Activated CD4-positive, alpha-beta T cell treated with anti-CD3 and anti-CD28 coated beads, Interleukin-2, amount 10 ng/mL, durations not matched to agents 24 days and 14 days (primary cell): ENCODE measurements around the gene HJV. TPM values are rescaled to one million over a fixed set of nuclear protein-coding genes. Genes with fewer than 3 reads are reported as not detected.

ENCODE experiments used
- DNase-seq: peaks from one replicate; pipeline ENCODE4 v3.0.0; 2022
- H3K27ac Mint-ChIP-seq: one replicate; pipeline ENCODE4 v1.8.0; 2022; ENCODE audit warnings: mild to moderate bottlenecking, mixed read lengths
- H3K27me3 Mint-ChIP-seq: one replicate; pipeline ENCODE4 v1.8.0; 2022; ENCODE audit warnings: mixed read lengths
- H3K36me3 Mint-ChIP-seq: one replicate; pipeline ENCODE4 v1.8.0; 2022; ENCODE audit warnings: low read depth, mild to moderate bottlenecking, mixed read lengths
- H3K4me1 Mint-ChIP-seq: one replicate; pipeline ENCODE4 v1.8.0; 2021; ENCODE audit warnings: mixed read lengths
- H3K4me3 Mint-ChIP-seq: one replicate; pipeline ENCODE4 v1.8.0; 2022; ENCODE audit warnings: mild to moderate bottlenecking, moderate library complexity, mixed read lengths
- H3K9me3 Mint-ChIP-seq: one replicate; pipeline ENCODE4 v1.8.0; 2021; ENCODE audit warnings: mixed read lengths
- intact Hi-C: fragments of 100-400 bp; cut with micrococcal nuclease; formaldehyde crosslinking; loops from one replicate; pipeline ENCODE4 v1.15.1; 2023
- total RNA-seq: library from RNA; stranded (reverse); gene quantifications from 2 replicates; pipeline ENCODE4 v1.2.3, GENCODE V29; 2022

HJV gene
- total RNA-seq, 1 donor from 2014 or later = not detected

GRCh38 chr1:145993618-145994390 lies 27.7 kb downstream of the HJV start:
- no peak for DNase-seq
- Mint-ChIP-seq H3K36me3 (peaks cover 48% of the 10 kb centered on the region), H3K27me3 (no peaks in the 10 kb centered on the region), H3K4me3 (peak overlapping the region; percentile 93), H3K27ac (peak overlapping the region; percentile 98), H3K9me3 (no peaks in the 10 kb centered on the region), H3K4me1 (peaks cover 64% of the 10 kb centered on the region)
- intact Hi-C loops = loop anchor here (10.0 kb wide), 1 partner anchor 1551 kb away; the partner anchor contains the start of gene BCL9

GRCh38 chr1:145992958-145993617 lies 28.4 kb downstream of the HJV start:
- H3K4me1 Mint-ChIP-seq = peaks cover 61% of the 10 kb centered on the region
- H3K36me3 Mint-ChIP-seq = peaks cover 48% of the 10 kb centered on the region
- peak overlapping the region; percentile 98 for H3K27ac Mint-ChIP-seq
- H3K27me3 Mint-ChIP-seq = no peaks in the 10 kb centered on the region
- intact Hi-C loops = loop anchor here (10.0 kb wide), 1 partner anchor 1552 kb away; the partner anchor contains the start of gene BCL9
- peak overlapping the region; percentile 93 for H3K4me3 Mint-ChIP-seq
- no peaks in the 10 kb centered on the region for H3K9me3 Mint-ChIP-seq
- DNase-seq = no peak

- Mint-ChIP-seq H3K9me3 (no peaks in the 10 kb centered on the region), H3K27ac (peak overlapping the region; percentile 65), H3K4me1 (peaks cover 56% of the 10 kb centered on the region), H3K36me3 (peaks cover 48% of the 10 kb centered on the region), H3K27me3 (no peaks in the 10 kb centered on the region), H3K4me3 (peak overlapping the region; percentile 93)
- intact Hi-C loops = loop anchor here (10.0 kb wide), 1 partner anchor 1552 kb away; the partner anchor contains the start of gene BCL9
- no peak for DNase-seq
Measured at GRCh38 chr1:145992502-145992936, 29.0 kb downstream of the HJV start.

GRCh38 chr1:145991735-145992412 lies 29.7 kb downstream of the HJV start:
- peaks cover 48% of the 10 kb centered on the region for H3K36me3 Mint-ChIP-seq
- H3K27me3 Mint-ChIP-seq = no peaks in the 10 kb centered on the region
- intact Hi-C loops = loop anchor here (10.0 kb wide), 1 partner anchor 1553 kb away; the partner anchor contains the start of gene BCL9
- no peak for DNase-seq
- H3K4me3 Mint-ChIP-seq = peak overlapping the region; percentile 37
- H3K4me1 Mint-ChIP-seq = peaks cover 52% of the 10 kb centered on the region
- H3K27ac Mint-ChIP-seq = peak overlapping the region; percentile 34
- no peaks in the 10 kb centered on the region for H3K9me3 Mint-ChIP-seq

- Mint-ChIP-seq H3K27me3 (no peaks in the 10 kb centered on the region), H3K27ac (no peak overlapping the region), H3K9me3 (no peaks in the 10 kb centered on the region), H3K4me3 (no peak overlapping the region), H3K36me3 (peaks cover 38% of the 10 kb centered on the region), H3K4me1 (peaks cover 58% of the 10 kb centered on the region)
- DNase-seq = no peak
- intact Hi-C loops = loop anchor here (10.0 kb wide), 1 partner anchor 1554 kb away; the partner anchor contains the start of gene BCL9
Measured at GRCh38 chr1:145990249-145990855, 31.2 kb downstream of the HJV start.

- no peak overlapping the region for H3K4me3 Mint-ChIP-seq
- H3K27ac Mint-ChIP-seq = peak overlapping the region; percentile 9
- H3K9me3 Mint-ChIP-seq = no peaks in the 10 kb centered on the region
- intact Hi-C loops = no loop called here
- no peak for DNase-seq
- no peaks in the 10 kb centered on the region for H3K27me3 Mint-ChIP-seq
- peaks cover 61% of the 10 kb centered on the region for H3K4me1 Mint-ChIP-seq
- peaks cover 24% of the 10 kb centered on the region for H3K36me3 Mint-ChIP-seq
Measured at GRCh38 chr1:145988773-145989172, 32.8 kb downstream of the HJV start.

GRCh38 chr1:145987926-145988325 lies 33.6 kb downstream of the HJV start:
- Mint-ChIP-seq H3K27me3 (no peaks in the 10 kb centered on the region), H3K36me3 (peaks cover 16% of the 10 kb centered on the region), H3K27ac (no peak overlapping the region), H3K4me3 (no peak overlapping the region), H3K4me1 (peaks cover 59% of the 10 kb centered on the region), H3K9me3 (no peaks in the 10 kb centered on the region)
- DNase-seq = no peak
- intact Hi-C loops = no loop called here

GRCh38 chr1:145986551-145986950 lies 35.0 kb downstream of the HJV start:
- Mint-ChIP-seq H3K4me1 (peaks cover 48% of the 10 kb centered on the region), H3K27me3 (no peaks in the 10 kb centered on the region), H3K9me3 (no peaks in the 10 kb centered on the region), H3K36me3 (peaks cover 3% of the 10 kb centered on the region), H3K27ac (no peak overlapping the region), H3K4me3 (no peak overlapping the region)
- DNase-seq = no peak
- intact Hi-C loops = no loop called here

GRCh38 chr1:145985502-145986439 lies 35.8 kb downstream of the HJV start:
- H3K4me1 Mint-ChIP-seq = peaks cover 44% of the 10 kb centered on the region
- DNase-seq = no peak
- H3K4me3 Mint-ChIP-seq = peak overlapping the region; percentile 63
- no peaks in the 10 kb centered on the region for H3K9me3 Mint-ChIP-seq
- H3K36me3 Mint-ChIP-seq = peaks cover 2% of the 10 kb centered on the region
- peak overlapping the region; percentile 88 for H3K27ac Mint-ChIP-seq
- intact Hi-C loops = no loop called here
- no peaks in the 10 kb centered on the region for H3K27me3 Mint-ChIP-seq

- Mint-ChIP-seq H3K27ac (peak overlapping the region; percentile 88), H3K4me3 (peak overlapping the region; percentile 63), H3K36me3 (peaks cover 2% of the 10 kb centered on the region), H3K27me3 (no peaks in the 10 kb centered on the region), H3K4me1 (peaks cover 39% of the 10 kb centered on the region), H3K9me3 (no peaks in the 10 kb centered on the region)
- intact Hi-C loops = no loop called here
- no peak for DNase-seq
Measured at GRCh38 chr1:145985129-145985501, 36.4 kb downstream of the HJV start.

GRCh38 chr1:145983960-145984830 lies 37.3 kb downstream of the HJV start:
- DNase-seq = no peak

GRCh38 chr1:145983206-145983675 lies 38.3 kb downstream of the HJV start:
- Mint-ChIP-seq H3K9me3 (no peaks in the 10 kb centered on the region), H3K27me3 (no peaks in the 10 kb centered on the region), H3K36me3 (peaks cover 2% of the 10 kb centered on the region), H3K4me1 (peaks cover 33% of the 10 kb centered on the region), H3K4me3 (no peak overlapping the region), H3K27ac (peak overlapping the region; percentile 58)
- DNase-seq = no peak
- intact Hi-C loops = no loop called here

More at GRCh38 chr1:145983960-145984830, 37.3 kb downstream of the HJV start:
- H3K4me1 Mint-ChIP-seq = peaks cover 39% of the 10 kb centered on the region
- H3K36me3 Mint-ChIP-seq = peaks cover 2% of the 10 kb centered on the region
- intact Hi-C loops = no loop called here
- H3K4me3 Mint-ChIP-seq = peak overlapping the region; percentile 63
- H3K9me3 Mint-ChIP-seq = no peaks in the 10 kb centered on the region
- H3K27me3 Mint-ChIP-seq = no peaks in the 10 kb centered on the region
- peak overlapping the region; percentile 88 for H3K27ac Mint-ChIP-seq
